NCI-H748 (cell line): Measurements from ENCODE around the gene KAT7.
"Not testable (repeated sequence)": the region's sequence is repeated elsewhere in the genome, so short reads cannot be mapped to it uniquely, and the experiment has no call there.

Experiments
- DNase-seq: peaks from one replicate; lab custom pipeline; 2025; ENCODE audit not compliant: unreplicated experiment; lab: John Stamatoyannopoulos, UW

KAT7 gene

DNA sequence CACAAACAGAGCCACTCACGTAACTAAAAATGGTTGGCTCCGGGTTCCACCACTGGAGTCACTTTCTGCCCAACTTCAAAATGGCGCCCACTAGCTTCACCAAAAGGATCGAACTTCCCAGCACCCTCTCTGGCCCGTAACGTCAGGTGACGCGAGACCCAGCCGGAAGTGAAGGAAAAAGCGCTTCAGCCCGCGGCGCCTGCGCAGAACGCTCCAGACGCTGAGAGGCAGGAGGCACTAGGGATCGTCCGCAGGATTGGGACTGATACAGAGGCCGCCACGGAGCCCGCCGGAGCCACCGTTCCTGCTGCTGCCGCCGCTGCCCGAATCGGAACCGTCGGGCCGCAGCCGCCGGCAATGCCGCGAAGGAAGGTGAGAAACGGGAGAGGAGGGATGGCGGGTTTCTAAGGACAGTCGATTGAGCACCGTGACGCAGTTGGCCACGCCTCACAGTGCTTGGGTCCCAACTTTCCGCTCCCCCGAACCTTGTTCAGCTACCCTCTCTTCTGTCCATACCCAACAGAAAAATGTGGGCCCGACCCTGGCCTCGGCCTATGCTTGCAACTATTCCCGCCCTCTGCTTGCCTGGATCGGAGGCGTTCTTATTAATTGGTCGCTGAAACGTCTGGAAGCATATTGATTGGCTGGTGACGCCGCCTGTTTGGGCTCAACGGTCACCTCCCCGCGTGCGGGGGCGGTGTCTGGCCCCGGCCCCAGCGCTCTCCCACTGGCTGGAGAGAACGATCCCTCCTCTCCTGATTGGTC, at the start of gene KAT7:
TSS of gene KAT7 (plus strand) at position 204 of the 765 bp plus-strand sequence. CDS start at position 358, 154 bp downstream.
- DNase-seq = peak; percentile 99

DNA sequence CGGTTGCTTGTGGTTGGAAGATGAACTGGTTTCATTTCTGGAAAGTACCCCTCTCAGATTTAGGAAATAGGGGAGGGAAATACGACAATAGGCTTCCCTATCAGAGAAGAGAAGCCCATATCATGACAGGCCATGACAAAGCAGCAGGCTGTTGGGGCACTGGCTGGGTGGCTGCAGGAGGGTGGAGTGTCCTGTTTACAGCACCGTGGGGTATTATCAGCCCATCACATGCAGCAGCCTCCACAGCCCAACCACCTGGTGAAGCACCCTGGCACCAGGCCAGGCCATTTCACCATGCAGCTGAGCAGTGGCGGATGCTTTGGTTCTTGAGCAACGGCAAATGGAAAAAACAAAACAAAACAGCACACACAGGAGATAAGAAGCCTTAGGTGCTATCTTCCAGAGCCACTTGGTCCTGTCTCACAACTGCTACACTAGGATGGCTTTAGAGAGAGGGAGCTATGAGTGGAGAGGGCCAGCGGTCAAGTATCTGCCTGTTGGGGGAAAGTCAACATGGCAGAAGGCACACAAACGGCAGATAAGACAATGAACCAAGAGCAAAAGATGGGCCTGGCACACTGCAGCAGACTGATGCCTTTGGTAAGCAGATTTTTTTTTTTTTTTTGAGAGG, 48.7 kb upstream of the KAT7 start:
- peak; percentile 90 for DNase-seq

DNA sequence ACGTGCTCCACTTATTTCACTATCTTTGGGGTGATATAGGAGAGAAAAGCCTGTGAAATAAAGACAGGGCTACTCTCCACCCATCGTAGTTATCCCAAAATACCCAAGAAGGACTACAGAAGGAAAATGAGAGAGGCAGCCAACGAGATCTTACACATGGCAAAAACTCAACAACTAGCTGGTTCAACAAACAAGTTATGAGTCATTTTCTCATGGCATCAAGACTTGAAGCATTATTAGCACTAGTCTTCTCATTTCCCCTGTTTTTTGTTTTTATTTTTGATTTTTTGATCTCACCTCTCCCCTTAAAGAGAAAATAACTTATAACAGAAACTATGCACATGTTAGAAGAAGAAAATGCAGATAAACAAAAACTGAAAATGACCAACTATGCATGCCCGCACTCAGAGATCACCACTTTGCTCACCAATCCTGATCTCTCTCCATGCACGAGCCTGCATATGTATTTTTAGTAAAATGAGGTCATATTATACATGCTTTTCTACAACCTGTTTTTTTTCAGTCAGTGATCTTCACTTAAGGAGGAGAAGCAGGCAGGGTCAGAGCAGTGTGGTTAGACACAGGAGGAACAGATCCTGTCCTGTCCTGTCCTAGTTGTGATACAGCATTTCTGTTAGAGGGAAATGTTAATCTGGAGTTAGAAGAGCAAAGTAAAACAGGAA, 47.3 kb upstream of the KAT7 start:
- DNase-seq = no peak

DNA sequence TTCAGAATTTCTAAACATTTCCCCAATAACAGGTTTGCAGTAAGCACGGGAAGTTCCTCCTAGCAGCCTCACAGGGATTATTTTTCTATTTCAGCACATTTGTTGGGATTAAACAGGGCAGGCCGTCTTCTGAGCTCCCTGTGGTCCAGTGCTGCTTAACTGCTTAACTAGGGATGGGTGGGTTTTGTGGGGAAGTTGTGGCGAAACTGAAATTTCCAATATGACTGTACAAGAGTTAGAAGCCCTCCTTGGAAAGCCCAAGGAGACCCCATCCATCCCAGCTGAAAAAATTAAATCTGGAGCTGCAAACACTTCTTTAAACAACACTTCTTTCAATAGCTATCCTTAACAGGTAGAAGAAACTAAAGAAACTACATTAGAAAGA, 46.8 kb upstream of the KAT7 start:
- DNase-seq = no peak

DNA sequence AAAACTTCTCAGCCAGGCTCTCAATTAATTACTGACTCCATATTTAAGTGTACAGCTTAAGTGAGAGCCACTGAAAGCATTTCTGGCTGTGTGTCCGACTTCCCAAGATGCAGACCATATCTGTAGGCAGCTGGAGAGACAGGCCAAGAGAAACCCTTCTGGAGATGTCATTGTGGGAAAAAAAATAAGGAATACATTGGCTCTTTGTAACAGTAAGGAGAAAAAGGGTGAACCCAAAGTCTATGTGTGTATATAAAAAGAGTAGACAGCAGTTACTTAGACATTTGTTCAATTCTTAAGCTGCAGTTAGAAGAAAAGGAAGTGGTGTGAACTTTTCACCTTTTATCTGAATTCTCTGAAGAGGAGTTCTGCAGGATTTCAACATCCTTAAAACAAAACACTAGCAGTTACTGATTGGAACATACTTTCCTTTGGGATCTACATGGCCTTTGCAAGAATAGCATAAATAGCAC, 46.3 kb upstream of the KAT7 start:
- DNase-seq = no peak

DNA sequence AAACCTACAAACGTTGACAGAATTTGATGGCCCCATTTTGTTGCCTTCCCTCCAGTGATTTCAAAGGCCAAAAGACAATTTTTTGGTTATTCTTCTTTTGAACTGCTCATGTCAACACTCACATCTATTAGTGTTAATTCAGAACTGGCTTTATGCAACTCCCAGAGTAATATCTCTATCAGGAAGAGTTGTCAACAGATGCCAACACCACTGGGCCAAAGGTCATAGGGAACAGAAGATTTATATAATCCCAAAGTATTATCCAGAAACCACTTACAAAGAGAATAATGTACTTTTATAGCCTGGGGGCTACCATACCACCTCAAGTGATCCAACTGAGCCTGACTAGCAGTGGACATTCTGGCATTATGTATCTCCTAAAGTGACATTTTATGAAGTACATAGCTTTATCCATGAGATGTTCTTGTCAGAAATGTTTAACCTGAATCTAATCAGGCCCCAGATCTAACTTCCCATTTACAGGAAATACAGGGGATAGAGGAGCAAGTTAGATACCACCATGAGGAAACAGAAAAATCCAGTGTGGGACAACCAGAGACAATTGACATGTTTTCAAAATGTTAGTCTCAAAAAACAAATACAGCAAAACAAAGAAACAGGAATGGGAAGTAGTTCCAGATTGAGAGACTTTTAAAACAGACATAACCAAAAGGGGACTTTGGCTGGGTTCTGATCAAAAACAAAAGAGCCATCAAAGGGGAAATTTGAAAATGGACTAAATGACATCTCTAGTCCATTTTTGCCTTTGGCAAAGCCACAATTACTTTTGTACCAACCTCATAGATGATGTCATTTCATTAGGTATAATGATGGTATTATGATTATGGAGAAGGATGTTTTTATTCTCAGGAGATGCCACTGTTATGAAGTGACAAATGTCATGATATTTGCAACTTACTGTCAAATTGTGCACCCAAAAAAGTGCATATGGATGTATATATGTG, 43.0 kb upstream of the KAT7 start:
- DNase-seq = no peak

DNA sequence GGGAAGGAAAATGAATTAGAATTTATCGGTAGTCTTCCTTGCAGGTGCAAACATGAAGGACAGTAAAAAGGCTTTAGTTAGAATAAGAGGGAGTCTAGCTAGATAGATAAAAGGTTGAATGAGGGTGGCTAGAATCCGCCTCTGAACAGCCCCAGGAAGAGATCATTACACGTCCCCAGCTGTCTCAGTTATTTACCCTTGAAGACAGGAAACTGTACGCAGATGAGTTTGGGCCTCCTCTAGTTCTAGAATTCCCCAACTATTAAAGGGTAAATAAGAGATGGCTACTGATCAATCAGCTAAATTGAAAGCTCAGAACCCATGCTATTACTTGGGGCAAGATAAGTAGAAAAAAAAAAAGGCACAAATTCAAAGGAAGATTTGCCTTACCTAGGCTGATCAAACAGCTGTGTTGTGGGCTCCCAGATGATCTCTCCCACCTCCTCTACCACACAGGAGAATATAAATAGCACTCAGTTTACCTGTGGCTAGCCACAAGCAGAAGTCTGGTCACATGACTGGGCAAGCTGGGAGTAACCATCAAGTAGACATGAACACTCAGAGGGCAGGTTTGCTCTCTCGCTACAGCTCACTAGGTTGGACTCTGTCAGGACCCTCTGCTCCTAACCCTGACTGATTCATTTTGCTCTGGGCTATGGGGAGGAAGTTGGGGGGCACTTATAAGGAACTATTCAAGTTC, 41.5 kb upstream of the KAT7 start:
- DNase-seq = no peak

DNA sequence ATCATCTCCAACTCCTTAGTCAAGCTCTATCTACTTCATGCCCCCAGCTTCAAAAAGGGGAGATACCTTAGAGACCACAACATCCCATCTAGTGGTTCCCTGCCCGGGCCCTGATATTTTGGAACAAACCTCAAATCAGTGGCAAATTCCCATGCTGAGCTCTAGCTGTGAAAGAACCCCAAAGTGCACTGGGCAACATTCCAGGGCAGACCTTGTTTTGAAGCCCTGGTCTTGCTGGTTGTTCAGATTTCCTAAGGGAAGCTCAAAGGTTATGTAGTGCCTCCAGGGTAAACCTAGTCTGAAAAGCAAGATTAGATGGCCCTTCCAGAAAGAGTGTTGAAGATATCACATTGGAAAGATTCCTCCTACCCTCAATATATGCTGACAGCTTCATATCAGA, 40.8 kb upstream of the KAT7 start:
- no peak for DNase-seq

DNA sequence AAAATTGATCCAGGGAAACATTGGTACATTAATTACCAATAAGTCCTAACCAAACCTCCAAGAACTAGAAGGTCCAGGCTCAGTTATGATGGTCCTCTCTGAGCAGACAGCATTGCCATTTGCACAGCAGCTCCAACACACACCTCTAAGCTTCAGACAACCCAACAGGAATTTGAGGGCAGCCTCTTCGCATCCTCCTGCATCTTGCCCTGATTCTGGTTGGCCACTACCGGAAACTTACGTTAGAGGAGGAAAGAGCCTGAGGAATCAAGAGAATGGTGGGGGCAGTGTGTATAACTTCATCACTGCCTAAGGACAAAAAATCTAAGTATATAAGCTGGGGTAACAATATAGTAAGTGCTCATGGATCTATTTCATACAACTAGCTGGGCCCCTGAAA, 40.3 kb upstream of the KAT7 start:
- DNase-seq = no peak

DNA sequence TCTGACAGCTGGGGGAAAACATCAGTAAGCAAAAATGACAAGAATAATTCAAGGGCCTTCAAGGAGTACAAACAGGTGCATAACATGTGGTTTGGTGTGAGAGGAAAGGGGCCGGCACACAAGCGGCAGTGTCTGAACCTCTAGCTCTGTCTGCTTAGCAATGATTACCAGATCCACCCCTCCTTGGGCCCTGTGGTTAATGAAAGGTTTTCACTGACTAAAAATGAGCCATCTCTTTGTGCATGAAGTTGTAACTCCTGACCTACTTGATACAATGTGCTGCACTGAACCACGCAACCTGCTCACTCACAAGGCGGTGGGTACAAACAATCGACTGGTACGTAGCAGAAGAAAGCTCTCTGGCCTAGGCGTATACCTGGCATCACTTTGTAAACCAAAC, 39.7 kb upstream of the KAT7 start:
- no peak for DNase-seq

DNA sequence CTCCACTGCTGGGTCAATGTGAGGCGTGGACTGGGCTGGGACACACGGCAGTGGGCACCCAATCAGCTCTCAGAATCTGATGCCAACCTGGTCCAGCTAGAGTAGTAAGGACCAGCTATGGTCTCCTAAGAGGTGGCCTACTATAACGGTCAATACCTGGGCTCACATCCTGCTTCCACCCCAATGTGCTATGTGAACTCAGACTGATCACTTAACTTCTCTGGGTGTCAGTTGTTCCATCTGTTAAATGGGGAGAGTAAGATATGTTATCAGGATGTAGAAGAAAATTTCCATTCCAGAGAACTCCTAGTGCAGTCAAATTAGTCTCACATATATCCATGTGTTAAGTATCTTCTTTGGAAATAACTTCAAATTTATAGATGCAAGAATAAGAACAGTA, 38.8 kb upstream of the KAT7 start:
- no peak for DNase-seq

DNA sequence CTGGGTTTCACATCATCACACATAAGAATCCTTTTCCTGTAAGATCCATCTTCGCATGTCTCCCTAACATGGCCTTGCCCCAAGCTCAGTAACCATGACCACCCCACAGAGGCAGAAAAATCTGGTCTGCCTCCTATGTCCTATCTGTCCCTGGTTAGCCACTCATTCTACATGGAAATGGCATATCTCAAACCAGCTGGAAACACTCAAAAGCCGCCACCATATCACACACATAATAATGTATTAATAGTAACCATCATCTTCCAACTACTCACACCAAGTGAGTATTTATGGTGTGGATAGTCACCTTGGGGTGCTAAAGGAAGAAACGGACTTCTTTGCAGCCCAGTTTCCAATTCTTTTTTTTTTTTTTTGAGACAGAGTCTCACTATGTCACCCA, 36.0 kb upstream of the KAT7 start:
- DNase-seq = no peak

DNA sequence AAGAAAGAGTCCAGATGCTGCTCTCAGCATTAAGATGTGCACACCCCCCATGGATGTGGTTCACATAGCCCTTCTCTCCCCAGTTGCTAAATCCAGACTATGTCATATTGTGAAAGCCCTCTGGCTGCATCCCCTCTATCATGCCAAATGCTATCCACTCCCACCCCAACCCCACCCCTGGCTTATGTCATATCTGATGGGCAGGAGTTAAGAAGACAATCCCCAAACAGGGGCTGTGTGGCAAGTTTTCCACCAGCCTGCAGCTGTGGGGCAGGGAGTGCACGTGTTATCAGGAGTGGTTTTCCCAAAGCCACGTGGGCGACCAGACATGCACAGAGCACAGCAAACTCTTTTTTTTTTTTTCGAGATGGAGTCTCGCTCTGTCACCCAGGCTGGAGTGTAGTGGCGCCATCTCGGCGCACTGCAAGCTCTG, 34.5 kb upstream of the KAT7 start:
- no peak for DNase-seq

DNA sequence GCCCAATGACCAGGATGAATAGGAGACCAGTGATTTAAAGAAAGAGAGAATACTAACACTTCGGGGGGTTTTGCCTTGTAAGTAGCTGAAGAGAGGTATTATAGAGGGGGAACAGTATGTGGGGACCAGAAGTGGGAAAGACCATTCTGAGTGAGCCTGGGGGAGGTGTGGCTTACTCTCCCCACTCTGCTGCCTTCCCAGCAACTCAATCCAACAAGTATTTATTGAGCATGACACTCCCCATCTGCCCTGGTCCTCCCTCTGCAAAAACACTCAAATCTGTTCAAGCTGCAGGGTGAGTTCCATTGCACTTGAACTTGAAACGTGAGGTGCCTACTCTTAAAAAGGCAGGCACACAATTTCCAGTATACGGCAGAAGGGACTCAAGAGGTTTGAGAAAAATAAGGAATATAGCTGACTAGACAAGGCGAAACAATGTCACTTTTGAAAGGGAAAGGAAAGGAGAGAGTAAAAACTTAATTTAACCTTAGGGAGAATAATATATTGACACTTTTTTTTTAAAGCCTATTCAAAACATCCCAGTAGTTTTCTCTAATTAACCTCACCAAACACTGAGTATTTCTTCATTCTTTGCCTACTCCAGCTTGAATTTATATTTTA, 32.7 kb upstream of the KAT7 start:
- no peak for DNase-seq

DNA sequence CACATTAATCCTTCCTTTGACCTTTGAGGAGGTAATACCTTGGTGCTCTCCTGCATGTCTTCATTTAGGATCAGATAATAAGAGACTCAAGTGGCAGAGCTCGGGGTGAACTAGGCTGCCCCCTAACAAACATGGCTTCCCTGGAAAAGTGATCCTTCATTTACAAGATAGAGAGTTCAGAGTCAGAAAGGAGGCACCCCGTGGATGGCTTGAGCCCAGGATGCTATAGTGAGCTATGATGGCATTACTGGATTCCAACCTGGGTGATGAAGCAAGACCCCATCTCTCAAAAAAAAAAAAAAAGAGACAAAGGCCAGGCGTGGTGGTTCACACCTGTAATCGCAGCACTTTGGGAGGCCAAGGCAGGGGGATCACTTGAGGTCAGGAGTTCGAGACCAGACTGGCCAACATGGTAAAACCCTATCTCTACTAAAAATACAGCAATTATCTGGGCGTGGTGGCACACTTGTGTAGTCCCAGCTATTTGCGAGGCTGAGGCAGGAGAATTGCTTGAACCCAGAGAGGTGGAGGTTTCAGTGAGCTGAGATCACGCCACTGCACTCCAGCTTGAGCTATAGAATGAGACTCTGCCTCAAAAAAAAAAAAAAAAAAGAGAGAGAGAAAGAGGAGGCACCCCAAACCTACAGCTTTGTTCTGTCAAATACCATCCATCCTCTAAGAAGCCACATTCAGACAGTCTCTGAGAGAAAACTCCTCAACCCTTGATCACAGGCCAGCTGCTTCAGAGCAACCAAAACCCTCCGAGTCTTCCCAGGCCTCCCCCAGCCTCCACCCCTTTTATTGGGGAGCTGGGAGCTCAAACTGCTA, 31.9 kb upstream of the KAT7 start:
- no peak for DNase-seq

DNA sequence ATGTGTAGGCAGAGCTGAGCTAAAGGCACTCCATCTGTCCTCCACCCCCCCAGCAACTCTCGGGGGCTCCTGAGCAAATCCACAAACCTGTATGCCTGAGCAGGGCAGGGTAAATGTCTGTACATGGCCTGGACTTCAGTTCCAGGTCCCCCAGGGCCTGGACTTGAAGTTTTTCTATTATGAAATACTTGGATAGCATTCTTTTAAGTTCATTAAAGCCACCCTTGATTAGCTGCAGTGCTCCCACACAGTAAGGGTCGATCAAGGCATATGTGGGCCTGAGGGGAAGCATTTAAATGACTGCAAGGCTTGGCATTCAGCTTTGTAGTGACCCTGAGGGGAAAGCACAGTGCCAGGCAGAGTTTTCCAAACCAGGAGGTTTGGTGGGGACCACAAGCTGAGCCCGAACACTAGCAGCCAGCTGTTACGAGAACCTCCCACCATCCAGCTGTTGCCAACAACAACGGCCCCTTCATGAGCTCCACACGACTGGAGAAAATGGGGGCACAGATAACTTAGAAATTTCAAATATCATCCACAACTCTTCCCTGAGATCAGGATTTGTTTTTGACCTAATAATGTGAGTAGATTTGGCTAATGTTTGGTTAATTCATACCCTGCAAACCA, 31.2 kb upstream of the KAT7 start:
- DNase-seq = no peak

DNA sequence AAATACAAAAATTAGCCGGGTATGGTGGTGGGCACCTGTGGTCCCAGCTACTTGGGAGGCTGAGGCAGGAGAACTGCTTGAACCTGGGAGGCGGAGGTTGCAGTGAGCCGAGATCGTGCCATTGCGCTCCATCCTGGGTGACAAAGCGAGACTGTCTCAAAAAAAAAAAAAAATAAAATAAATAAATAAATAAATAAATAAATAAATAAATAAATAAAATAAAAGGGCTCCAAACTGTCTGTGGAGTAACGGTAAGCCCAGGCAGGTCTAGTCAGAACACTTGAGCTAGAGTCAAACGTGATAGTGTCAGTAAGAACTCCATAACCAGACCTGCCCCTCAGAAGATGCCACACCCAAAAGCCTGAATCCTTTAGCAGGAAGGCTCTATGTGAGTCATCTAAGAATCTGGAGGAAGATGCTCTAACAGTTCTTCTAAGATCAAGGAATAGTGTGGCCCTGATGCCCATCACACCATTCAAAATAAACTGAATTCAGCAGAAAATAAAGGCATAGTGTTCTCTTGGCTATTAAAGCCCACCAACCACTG, 29.9 kb upstream of the KAT7 start:
- not testable (repeated sequence) for DNase-seq

DNA sequence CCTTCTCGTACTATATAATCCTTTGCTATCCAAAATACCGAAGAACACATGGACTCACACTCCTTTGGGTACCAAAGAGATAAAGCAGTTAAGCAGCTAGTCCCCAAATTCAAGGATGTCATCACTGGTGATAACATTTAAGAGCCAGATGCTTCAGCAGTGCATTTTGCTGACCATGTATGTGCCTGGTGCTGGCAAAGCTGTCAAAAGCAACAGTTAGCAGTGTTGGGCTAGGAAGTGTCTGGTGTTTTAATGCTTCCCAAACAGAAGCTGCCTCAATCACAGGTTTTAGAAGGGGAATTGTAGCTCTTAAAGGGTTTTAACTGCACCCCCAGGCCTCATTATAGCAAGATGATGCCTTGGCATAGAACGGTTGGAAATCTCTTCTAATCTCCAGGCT, 29.3 kb upstream of the KAT7 start:
- DNase-seq = no peak
